Activated T-cell treated with anti-CD3 and anti-CD28 coated beads, Interleukin-2, amount 50 U/mL, for 72 hours (primary cell): ENCODE results near the gene BLOC1S6. TPM values are rescaled to one million over a fixed set of nuclear protein-coding genes. Genes with fewer than 3 reads are reported as not detected.
A peak's percentile ranks its signal among the peaks of the same experiment; 100 is the strongest.

Source experiments
- ATAC-seq, 2 donors: fragments of 150-1000 bp; cut with Tn5 transposase; replicated peaks in 1 of 2; 2 replicates each; pipeline ENCODE4 v1.10.0; 2021; ENCODE audit warnings: moderate library complexity in 2 of 2, mild to moderate bottlenecking in 1 of 2
- DNase-seq, 2 donors: peaks; one replicate each; pipeline ENCODE4 v3.0.0; 2021 to 2022; ENCODE audit warnings: mixed read lengths in 1 of 2
- H3K27ac Mint-ChIP-seq: one replicate; pipeline ENCODE4 v1.8.0; 2022; ENCODE audit warnings: mild to moderate bottlenecking, moderate library complexity, mixed read lengths
- H3K27me3 Mint-ChIP-seq: one replicate; pipeline ENCODE4 v1.8.0; 2022; ENCODE audit warnings: low read depth, mixed read lengths
- H3K36me3 Mint-ChIP-seq, 2 donors: one replicate each; pipeline ENCODE4 v1.8.0; 2022; ENCODE audit warnings: mixed read lengths in 2 of 2, mild to moderate bottlenecking in 1 of 2; ENCODE audit not compliant: insufficient read depth in 2 of 2
- H3K4me1 Mint-ChIP-seq: one replicate; pipeline ENCODE4 v1.8.0; 2022; ENCODE audit warnings: low read depth, mixed read lengths
- H3K4me3 Mint-ChIP-seq, 2 donors: one replicate each; pipeline ENCODE4 v1.8.0; 2022; ENCODE audit warnings: mild to moderate bottlenecking in 2 of 2, mixed read lengths in 2 of 2, moderate library complexity in 2 of 2
- H3K9me3 Mint-ChIP-seq, 2 donors: one replicate each; pipeline ENCODE4 v1.8.0; 2022; ENCODE audit warnings: mixed read lengths in 2 of 2
- total RNA-seq, 2 donors: library from RNA; stranded (reverse); gene quantifications; one replicate each; pipeline ENCODE4 v1.2.3, GENCODE V29; 2022

BLOC1S6 gene
- total RNA-seq, 2 donors from 2014 or later, result 52.5 to 60.0 TPM

GRCh38 chr15:45635763-45636292, 48.6 kb downstream of the BLOC1S6 start:
- H3K27me3 Mint-ChIP-seq, result no peaks in the 10 kb centered on the region
- peaks cover 42% of the 10 kb centered on the region for H3K4me1 Mint-ChIP-seq
- H3K36me3 Mint-ChIP-seq, result peaks cover 13 to 16% of the 10 kb centered on the region in 2 donors
- H3K9me3 Mint-ChIP-seq, result peaks cover 0 to 5% of the 10 kb centered on the region in 2 donors
- H3K4me3 Mint-ChIP-seq, result peak overlapping the region; percentile 96 to 98
- DNase-seq (no peak), ATAC-seq (no peak)
- peak overlapping the region; percentile 96 for H3K27ac Mint-ChIP-seq

GRCh38 chr15:45637141-45637540, 50.0 kb downstream of the BLOC1S6 start:
- DNase-seq, result no peak
- H3K27me3 Mint-ChIP-seq, result no peaks in the 10 kb centered on the region
- peak overlapping the region; percentile 67 to 98 for H3K4me3 Mint-ChIP-seq
- peak; percentile 3 to 10 for ATAC-seq
- peaks cover 0 to 5% of the 10 kb centered on the region in 2 donors for H3K9me3 Mint-ChIP-seq
- H3K4me1 Mint-ChIP-seq, result peaks cover 55% of the 10 kb centered on the region
- peak overlapping the region; percentile 99 for H3K27ac Mint-ChIP-seq
- peaks cover 13 to 16% of the 10 kb centered on the region in 2 donors for H3K36me3 Mint-ChIP-seq

- H3K4me3 Mint-ChIP-seq, result peak overlapping the region; percentile 67 to 98
- ATAC-seq, result peak; percentile 62 to 66
Observed at GRCh38 chr15:45637552-45638033, 50.4 kb downstream of the BLOC1S6 start.

GRCh38 chr15:45640616-45641015, 53.4 kb downstream of the BLOC1S6 start:
- H3K4me1 Mint-ChIP-seq, result peaks cover 90% of the 10 kb centered on the region
- peaks cover 0 to 5% of the 10 kb centered on the region in 2 donors for H3K9me3 Mint-ChIP-seq
- peak overlapping the region in 1 of 2 donors; percentile 46 for H3K4me3 Mint-ChIP-seq
- peak in 1 of 2 donors; percentile 25 for ATAC-seq
- H3K27ac Mint-ChIP-seq, result peak overlapping the region; percentile 58
- peaks cover 14 to 20% of the 10 kb centered on the region in 2 donors for H3K36me3 Mint-ChIP-seq
- no peak for DNase-seq
- no peaks in the 10 kb centered on the region for H3K27me3 Mint-ChIP-seq

More at GRCh38 chr15:45637552-45638033, 50.4 kb downstream of the BLOC1S6 start:
- no peaks in the 10 kb centered on the region for H3K27me3 Mint-ChIP-seq
- H3K36me3 Mint-ChIP-seq, result peaks cover 15 to 16% of the 10 kb centered on the region in 2 donors
- H3K9me3 Mint-ChIP-seq, result peaks cover 0 to 5% of the 10 kb centered on the region in 2 donors
- H3K27ac Mint-ChIP-seq, result peak overlapping the region; percentile 99
- peaks cover 60% of the 10 kb centered on the region for H3K4me1 Mint-ChIP-seq
- peak; percentile 61 to 67 for DNase-seq

GRCh38 chr15:45641374-45641781, 54.2 kb downstream of the BLOC1S6 start:
- DNase-seq (no peak), ATAC-seq (peak in 1 of 2 donors; percentile 25)
- H3K9me3 Mint-ChIP-seq, result peaks cover 0 to 5% of the 10 kb centered on the region in 2 donors
- peak overlapping the region; percentile 58 for H3K27ac Mint-ChIP-seq
- H3K36me3 Mint-ChIP-seq, result peaks cover 14 to 20% of the 10 kb centered on the region in 2 donors
- peaks cover 97% of the 10 kb centered on the region for H3K4me1 Mint-ChIP-seq
- H3K27me3 Mint-ChIP-seq, result no peaks in the 10 kb centered on the region
- H3K4me3 Mint-ChIP-seq, result peak overlapping the region in 1 of 2 donors; percentile 46

GRCh38 chr15:45641999-45642932, 55.1 kb downstream of the BLOC1S6 start:
- H3K36me3 Mint-ChIP-seq, result peaks cover 11 to 19% of the 10 kb centered on the region in 2 donors
- peak overlapping the region; percentile 58 for H3K27ac Mint-ChIP-seq

GRCh38 chr15:45644437-45644836, 57.3 kb downstream of the BLOC1S6 start:
- ATAC-seq (peak; percentile 30 to 57), DNase-seq (peak in 1 of 2 donors; percentile 22)
- peaks cover 6 to 7% of the 10 kb centered on the region in 2 donors for H3K36me3 Mint-ChIP-seq
- H3K27me3 Mint-ChIP-seq, result no peaks in the 10 kb centered on the region
- peak overlapping the region; percentile 94 for H3K27ac Mint-ChIP-seq
- H3K9me3 Mint-ChIP-seq, result peaks cover 0 to 2% of the 10 kb centered on the region in 2 donors
- H3K4me3 Mint-ChIP-seq, result peak overlapping the region; percentile 69 to 75
- peaks cover 85% of the 10 kb centered on the region for H3K4me1 Mint-ChIP-seq

More at GRCh38 chr15:45641999-45642932, 55.1 kb downstream of the BLOC1S6 start:
- Mint-ChIP-seq H3K27me3 (no peaks in the 10 kb centered on the region), H3K4me1 (peaks cover 97% of the 10 kb centered on the region), H3K9me3 (peaks cover 0 to 5% of the 10 kb centered on the region in 2 donors), H3K4me3 (peak overlapping the region in 1 of 2 donors; percentile 46)
- ATAC-seq (no peak), DNase-seq (no peak)

GRCh38 chr15:45645026-45645980, 58.1 kb downstream of the BLOC1S6 start:
- Mint-ChIP-seq H3K27ac (peak overlapping the region; percentile 94), H3K27me3 (no peaks in the 10 kb centered on the region), H3K36me3 (peaks cover 4 to 6% of the 10 kb centered on the region in 2 donors), H3K9me3 (peaks cover 0 to 2% of the 10 kb centered on the region in 2 donors), H3K4me3 (peak overlapping the region; percentile 69 to 75), H3K4me1 (peaks cover 84% of the 10 kb centered on the region)
- peak; percentile 22 to 52 for DNase-seq
- peak; percentile 74 to 75 for ATAC-seq

GRCh38 chr15:45646220-45646619, 59.0 kb downstream of the BLOC1S6 start:
- peak overlapping the region; percentile 63 to 75 for H3K4me3 Mint-ChIP-seq
- peaks cover 0 to 2% of the 10 kb centered on the region in 2 donors for H3K9me3 Mint-ChIP-seq
- H3K27me3 Mint-ChIP-seq, result no peaks in the 10 kb centered on the region
- H3K27ac Mint-ChIP-seq, result peak overlapping the region; percentile 94
- DNase-seq (no peak), ATAC-seq (peak in 1 of 2 donors; percentile 35)
- H3K4me1 Mint-ChIP-seq, result peaks cover 77% of the 10 kb centered on the region
- peaks cover 4 to 9% of the 10 kb centered on the region in 2 donors for H3K36me3 Mint-ChIP-seq

GRCh38 chr15:45647828-45648227, 60.6 kb downstream of the BLOC1S6 start:
- H3K27ac Mint-ChIP-seq, result no peak overlapping the region

GRCh38 chr15:45648521-45649200, 61.5 kb downstream of the BLOC1S6 start:
- ATAC-seq (no peak), DNase-seq (no peak)
- Mint-ChIP-seq H3K27me3 (no peaks in the 10 kb centered on the region), H3K36me3 (peaks cover 0 to 7% of the 10 kb centered on the region in 2 donors), H3K9me3 (peaks cover 0 to 2% of the 10 kb centered on the region in 2 donors), H3K4me1 (peaks cover 66% of the 10 kb centered on the region), H3K27ac (peak overlapping the region; percentile 83), H3K4me3 (peak overlapping the region in 1 of 2 donors; percentile 47)

More at GRCh38 chr15:45647828-45648227, 60.6 kb downstream of the BLOC1S6 start:
- Mint-ChIP-seq H3K4me1 (peaks cover 69% of the 10 kb centered on the region), H3K4me3 (no peak overlapping the region), H3K9me3 (peaks cover 0 to 2% of the 10 kb centered on the region in 2 donors), H3K27me3 (no peaks in the 10 kb centered on the region), H3K36me3 (peaks cover 1 to 7% of the 10 kb centered on the region in 2 donors)
- ATAC-seq, result no peak
- DNase-seq, result no peak
